Common myeloid progenitor, CD34-positive (primary cell): Measurements from ENCODE around the gene BMF.
"Not testable (repeated sequence)": the region's sequence is repeated elsewhere in the genome, so short reads cannot be mapped to it uniquely, and the experiment has no call there.

Experiments used
- CTCF ChIA-PET: fragments of 350-600 bp; sonication (Branson Sonifier 250); formaldehyde crosslinking; loops from one replicate; lab custom pipeline; 2021; ENCODE audit warnings: antibody characterized with exemption; lab: Charles Lee
- POLR2A ChIA-PET: fragments of 350-600 bp; sonication (Branson Sonifier 250); formaldehyde crosslinking; loops from one replicate; lab custom pipeline; 2021; ENCODE audit warnings: antibody characterized with exemption; lab: Charles Lee
- DNase-seq, 3 donors: peaks; one replicate each; pipeline versions ENCODE4 v3.0.0 to v3.0.0-alpha.2; 2013
- H3K27ac ChIP-seq, 2 experiments: 1 replicate in 1 of 2; 2 replicates in 1 of 2; pipeline ENCODE4 v1.7.0; 2013; ENCODE audit warnings: inconsistent platforms in 2 of 2, low read length in 2 of 2, mild to moderate bottlenecking in 2 of 2, low read depth in 1 of 2, moderate library complexity in 1 of 2; ENCODE audit not compliant: severe bottlenecking in 2 of 2, insufficient read depth in 1 of 2, poor library complexity in 1 of 2
- H3K27me3 ChIP-seq, 5 experiments: replicated peaks in 2 of 5; 1 replicate in 3 of 5; 2 replicates in 2 of 5; pipeline versions ENCODE4 v1.6.1 to v1.7.0; 2013; ENCODE audit warnings: low read length in 4 of 5, mild to moderate bottlenecking in 2 of 5, moderate library complexity in 2 of 5, inconsistent platforms in 1 of 5; ENCODE audit not compliant: insufficient read depth in 5 of 5, control insufficient read depth in 4 of 5
- H3K36me3 ChIP-seq, 4 experiments: 1 replicate in 2 of 4; 2 replicates in 2 of 4; pipeline versions ENCODE4 v1.6.1 to v1.7.0; 2013; ENCODE audit warnings: low read length in 3 of 4, control low read depth in 1 of 4, mild to moderate bottlenecking in 1 of 4; ENCODE audit not compliant: control insufficient read depth in 4 of 4, insufficient read depth in 4 of 4
- H3K4me1 ChIP-seq, 4 experiments: 1 replicate in 3 of 4; 2 replicates in 1 of 4; pipeline versions ENCODE4 v1.6.1 to v1.7.1; 2013; ENCODE audit warnings: low read length in 3 of 4, mild to moderate bottlenecking in 3 of 4, control low read depth in 1 of 4, inconsistent platforms in 1 of 4, moderate library complexity in 1 of 4; ENCODE audit not compliant: control insufficient read depth in 4 of 4, insufficient read depth in 4 of 4; ENCODE audit errors: control extremely low read depth in 1 of 4
- H3K4me3 ChIP-seq, 7 experiments: 1 replicate in 4 of 7; 2 replicates in 3 of 7; pipeline versions ENCODE4 v1.5.1 to v1.7.0; 2013; ENCODE audit warnings: mild to moderate bottlenecking in 7 of 7, low read length in 6 of 7, moderate library complexity in 6 of 7, inconsistent platforms in 2 of 7, low read depth in 2 of 7, control low read depth in 1 of 7; ENCODE audit not compliant: insufficient read depth in 4 of 7, control insufficient read depth in 1 of 7; ENCODE audit errors: extremely low read depth in 1 of 7
- H3K9me3 ChIP-seq, 5 experiments: 1 replicate in 4 of 5; 2 replicates in 1 of 5; pipeline versions ENCODE4 v1.6.1 to v1.7.1; 2013; ENCODE audit warnings: low read length in 4 of 5, mild to moderate bottlenecking in 2 of 5, inconsistent platforms in 1 of 5, low read depth in 1 of 5, moderate library complexity in 1 of 5; ENCODE audit not compliant: control insufficient read depth in 4 of 5, insufficient read depth in 2 of 5; ENCODE audit errors: control extremely low read depth in 1 of 5
- WGBS: methylation state at CpG from one replicate; pipeline ENCODE4 v1.1.5; 2013; ENCODE audit not compliant: insufficient coverage; 5-methylcytosine and 5-hydroxymethylcytosine counted together

Gene BMF

GRCh38 chr15:40150163-40150925, 41.7 kb upstream of the BMF start:
- Histone ChIP-seq H3K4me1 (peaks cover 0 to 9% (median 7%) of the 10 kb centered on the region in 4 experiments), H3K27ac (no peak overlapping the region), H3K9me3 (no peaks in the 10 kb centered on the region), H3K36me3 (no peaks in the 10 kb centered on the region), H3K4me3 (no peak overlapping the region), H3K27me3 (no peaks in the 10 kb centered on the region)
- ChIA-PET CTCF (interaction anchor here (0.8 kb wide), 1 partner anchor 105 kb away, joined by 3 read pairs; no protein-coding TSS in a partner anchor), POLR2A (interaction anchor here (0.8 kb wide), 1 partner anchor 32 kb away, joined by 3 read pairs; no protein-coding TSS in a partner anchor)
- WGBS = 70% methylated on average over 5 of the region's 9 CpGs
- DNase-seq = peak; percentile 55 to 88 (median 84)

- Histone ChIP-seq H3K9me3 (no peaks in the 10 kb centered on the region), H3K36me3 (no peaks in the 10 kb centered on the region), H3K4me3 (no peak overlapping the region), H3K4me1 (peaks cover 0 to 9% (median 7%) of the 10 kb centered on the region in 4 experiments), H3K27ac (no peak overlapping the region), H3K27me3 (no peaks in the 10 kb centered on the region)
- no peak for DNase-seq
- ChIA-PET POLR2A (interaction anchor here (0.8 kb wide), 1 partner anchor 31 kb away, joined by 3 read pairs; no protein-coding TSS in a partner anchor), CTCF (no interaction called here)
- WGBS = 96% methylated on average over 3 of the region's 4 CpGs
Measured at GRCh38 chr15:40149339-40149738, 40.7 kb upstream of the BMF start.

- POLR2A ChIA-PET = no interaction called here
- WGBS = 95% methylated on average over 4 of the region's 4 CpGs
Measured at GRCh38 chr15:40146037-40146436, 37.4 kb upstream of the BMF start.

GRCh38 chr15:40142428-40142827, 33.7 kb upstream of the BMF start:
- ChIA-PET CTCF (interaction anchor here (0.6 to 2.9 kb wide), 5 partner anchors 21 to 119 kb away, joined by 3 to 12 read pairs (median 3); no protein-coding TSS in a partner anchor), POLR2A (no interaction called here)
- no peak overlapping the region for H3K4me3 ChIP-seq
- 100% methylated on average over 4 of the region's 5 CpGs for WGBS
- no peaks in the 10 kb centered on the region for H3K27me3 ChIP-seq
- H3K27ac ChIP-seq = no peak overlapping the region
- no peaks in the 10 kb centered on the region for H3K36me3 ChIP-seq
- DNase-seq = no peak
- no peaks in the 10 kb centered on the region for H3K9me3 ChIP-seq
- H3K4me1 ChIP-seq = no peaks in the 10 kb centered on the region

More at GRCh38 chr15:40146037-40146436, 37.4 kb upstream of the BMF start:
- H3K36me3 ChIP-seq = no peaks in the 10 kb centered on the region
- CTCF ChIA-PET = no interaction called here
- DNase-seq = no peak
- no peak overlapping the region for H3K4me3 ChIP-seq
- no peaks in the 10 kb centered on the region for H3K9me3 ChIP-seq
- H3K4me1 ChIP-seq = peaks cover 0 to 9% (median 7%) of the 10 kb centered on the region in 4 experiments
- no peaks in the 10 kb centered on the region for H3K27me3 ChIP-seq
- no peak overlapping the region for H3K27ac ChIP-seq

- WGBS = 100% methylated on average over 1 of the region's 3 CpGs
- H3K4me3 ChIP-seq, H3K27ac ChIP-seq, H3K9me3 ChIP-seq, H3K27me3 ChIP-seq, H3K36me3 ChIP-seq, DNase-seq, H3K4me1 ChIP-seq: not testable (repeated sequence)
- ChIA-PET POLR2A (interaction anchor here (0.9 kb wide), 1 partner anchor 15 kb away, joined by 4 read pairs; no protein-coding TSS in a partner anchor), CTCF (interaction anchor here (1.2 kb wide), 1 partner anchor 29 kb away, joined by 3 read pairs; the partner anchor contains the start of gene BMF)
Measured at GRCh38 chr15:40138201-40138570, 29.5 kb upstream of the BMF start.

- CTCF ChIA-PET = interaction anchor here (1.2 kb wide), 1 partner anchor 29 kb away, joined by 3 read pairs; the partner anchor contains the start of gene BMF
- POLR2A ChIA-PET = interaction anchor here (0.9 kb wide), 1 partner anchor 15 kb away, joined by 4 read pairs; no protein-coding TSS in a partner anchor
Measured at GRCh38 chr15:40137303-40138200, 28.9 kb upstream of the BMF start.

More at GRCh38 chr15:40137303-40138200, 28.9 kb upstream of the BMF start:
- DNase-seq = no peak
- WGBS = 99% methylated on average over 10 of the region's 11 CpGs
- H3K4me1 ChIP-seq = no peaks in the 10 kb centered on the region
- no peak overlapping the region for H3K27ac ChIP-seq
- H3K4me3 ChIP-seq = no peak overlapping the region
- no peaks in the 10 kb centered on the region for H3K36me3 ChIP-seq
- H3K9me3 ChIP-seq = no peaks in the 10 kb centered on the region
- no peaks in the 10 kb centered on the region for H3K27me3 ChIP-seq
